ENCODE data around the gene GPR152.
A peak's percentile ranks its signal among the peaks of the same experiment; 100 is the strongest.
"Not testable (repeated sequence)": the region's sequence is repeated elsewhere in the genome, so short reads cannot be mapped to it uniquely, and the experiment has no call there.

Gene GPR152

GRCh38 chr11:67468759-67469507 lies 16.4 kb upstream of the GPR152 start, which contains the start of gene TMEM134:
Gene TMEM134, minus strand, starts transcription at chr11:67469251. Its CDS starts 59 bp downstream, at chr11:67469192.
- H3K27ac ChIP-seq (ENCODE audit: low read length): peak within 1 kb of the TSS; percentile 91
- no peaks in the 10 kb centered on the region for H3K27me3 ChIP-seq (ENCODE audit: low read depth, low read length)
- no peaks in the 10 kb centered on the region for H3K36me3 ChIP-seq (ENCODE audit: control insufficient read depth in 1 of 2, insufficient read depth in 2 of 2, low read length in 2 of 2)
- H3K4me1 ChIP-seq (ENCODE audit: control insufficient read depth in 1 of 2, insufficient read depth in 2 of 2, low read length in 2 of 2): peaks cover 3 to 32% of the 10 kb centered on the region in 2 donors
- H3K9me3 ChIP-seq (ENCODE audit: control insufficient read depth in 1 of 2, low read length in 2 of 2): no peaks in the 10 kb centered on the region
- peak within 1 kb of the TSS; percentile 80 to 85 for H3K4me3 ChIP-seq (ENCODE audit: low read depth in 1 of 2, low read length in 2 of 2)

- H3K27ac ChIP-seq (ENCODE audit: low read length): peak overlapping the region; percentile 84
- H3K4me1 ChIP-seq (ENCODE audit: control insufficient read depth in 1 of 2, insufficient read depth in 2 of 2, low read length in 2 of 2): peaks cover 6 to 36% of the 10 kb centered on the region in 2 donors
- no peaks in the 10 kb centered on the region for H3K36me3 ChIP-seq (ENCODE audit: control insufficient read depth in 1 of 2, insufficient read depth in 2 of 2, low read length in 2 of 2)
- no peaks in the 10 kb centered on the region for H3K27me3 ChIP-seq (ENCODE audit: low read depth, low read length)
- H3K4me3 ChIP-seq (ENCODE audit: low read depth in 1 of 2, low read length in 2 of 2): peak overlapping the region; percentile 77 to 85
- H3K9me3 ChIP-seq (ENCODE audit: control insufficient read depth in 1 of 2, low read length in 2 of 2): no peaks in the 10 kb centered on the region
Observed at GRCh38 chr11:67468456-67468758, 15.9 kb upstream of the GPR152 start.

- peaks cover 6 to 36% of the 10 kb centered on the region in 2 donors for H3K4me1 ChIP-seq (ENCODE audit: control insufficient read depth in 1 of 2, insufficient read depth in 2 of 2, low read length in 2 of 2)
- no peaks in the 10 kb centered on the region for H3K27me3 ChIP-seq (ENCODE audit: low read depth, low read length)
- peak overlapping the region; percentile 77 to 85 for H3K4me3 ChIP-seq (ENCODE audit: low read depth in 1 of 2, low read length in 2 of 2)
- H3K9me3 ChIP-seq (ENCODE audit: control insufficient read depth in 1 of 2, low read length in 2 of 2): no peaks in the 10 kb centered on the region
- peak overlapping the region; percentile 84 for H3K27ac ChIP-seq (ENCODE audit: low read length)
- H3K36me3 ChIP-seq (ENCODE audit: control insufficient read depth in 1 of 2, insufficient read depth in 2 of 2, low read length in 2 of 2): no peaks in the 10 kb centered on the region
Observed at GRCh38 chr11:67468056-67468455, 15.5 kb upstream of the GPR152 start.

- peaks cover 6 to 36% of the 10 kb centered on the region in 2 donors for H3K4me1 ChIP-seq (ENCODE audit: control insufficient read depth in 1 of 2, insufficient read depth in 2 of 2, low read length in 2 of 2)
- no peaks in the 10 kb centered on the region for H3K27me3 ChIP-seq (ENCODE audit: low read depth, low read length)
- peak overlapping the region; percentile 84 for H3K27ac ChIP-seq (ENCODE audit: low read length)
- no peak overlapping the region for H3K4me3 ChIP-seq (ENCODE audit: low read depth in 1 of 2, low read length in 2 of 2)
- H3K36me3 ChIP-seq (ENCODE audit: control insufficient read depth in 1 of 2, insufficient read depth in 2 of 2, low read length in 2 of 2): no peaks in the 10 kb centered on the region
- H3K9me3 ChIP-seq (ENCODE audit: control insufficient read depth in 1 of 2, low read length in 2 of 2): no peaks in the 10 kb centered on the region
Observed at GRCh38 chr11:67466962-67467771, 14.6 kb upstream of the GPR152 start.

GRCh38 chr11:67466367-67466766 lies 13.8 kb upstream of the GPR152 start:
- Histone ChIP-seq H3K4me3 (ENCODE audit: low read depth in 1 of 2, low read length in 2 of 2) (no peak overlapping the region), H3K36me3 (ENCODE audit: control insufficient read depth in 1 of 2, insufficient read depth in 2 of 2, low read length in 2 of 2) (no peaks in the 10 kb centered on the region), H3K27ac (ENCODE audit: low read length) (no peak overlapping the region), H3K4me1 (ENCODE audit: control insufficient read depth in 1 of 2, insufficient read depth in 2 of 2, low read length in 2 of 2) (peaks cover 6 to 36% of the 10 kb centered on the region in 2 donors), H3K27me3 (ENCODE audit: low read depth, low read length) (no peaks in the 10 kb centered on the region), H3K9me3 (ENCODE audit: control insufficient read depth in 1 of 2, low read length in 2 of 2) (no peaks in the 10 kb centered on the region)

GRCh38 chr11:67465530-67465929 lies 13.0 kb upstream of the GPR152 start:
- H3K36me3 ChIP-seq (ENCODE audit: control insufficient read depth in 1 of 2, insufficient read depth in 2 of 2, low read length in 2 of 2); H3K27ac ChIP-seq (ENCODE audit: low read length); H3K9me3 ChIP-seq (ENCODE audit: control insufficient read depth in 1 of 2, low read length in 2 of 2); H3K27me3 ChIP-seq (ENCODE audit: low read depth, low read length): not testable (repeated sequence)
- Histone ChIP-seq H3K4me3 (ENCODE audit: low read depth in 1 of 2, low read length in 2 of 2) (peak overlapping the region; percentile 64 to 65), H3K4me1 (ENCODE audit: control insufficient read depth in 1 of 2, insufficient read depth in 2 of 2, low read length in 2 of 2) (peaks cover 6 to 36% of the 10 kb centered on the region in 2 donors)

- peaks cover 6 to 36% of the 10 kb centered on the region in 2 donors for H3K4me1 ChIP-seq (ENCODE audit: control insufficient read depth in 1 of 2, insufficient read depth in 2 of 2, low read length in 2 of 2)
- no peaks in the 10 kb centered on the region for H3K9me3 ChIP-seq (ENCODE audit: control insufficient read depth in 1 of 2, low read length in 2 of 2)
- no peaks in the 10 kb centered on the region for H3K36me3 ChIP-seq (ENCODE audit: control insufficient read depth in 1 of 2, insufficient read depth in 2 of 2, low read length in 2 of 2)
- no peaks in the 10 kb centered on the region for H3K27me3 ChIP-seq (ENCODE audit: low read depth, low read length)
- peak overlapping the region; percentile 64 to 65 for H3K4me3 ChIP-seq (ENCODE audit: low read depth in 1 of 2, low read length in 2 of 2)
- peak overlapping the region; percentile 89 for H3K27ac ChIP-seq (ENCODE audit: low read length)
Observed at GRCh38 chr11:67465189-67465510, 12.6 kb upstream of the GPR152 start.

- Histone ChIP-seq H3K36me3 (ENCODE audit: control insufficient read depth in 1 of 2, insufficient read depth in 2 of 2, low read length in 2 of 2) (no peaks in the 10 kb centered on the region), H3K4me1 (ENCODE audit: control insufficient read depth in 1 of 2, insufficient read depth in 2 of 2, low read length in 2 of 2) (peaks cover 6 to 34% of the 10 kb centered on the region in 2 donors), H3K4me3 (ENCODE audit: low read depth in 1 of 2, low read length in 2 of 2) (peak overlapping the region; percentile 64 to 65), H3K9me3 (ENCODE audit: control insufficient read depth in 1 of 2, low read length in 2 of 2) (no peaks in the 10 kb centered on the region), H3K27ac (ENCODE audit: low read length) (peak overlapping the region; percentile 89), H3K27me3 (ENCODE audit: low read depth, low read length) (no peaks in the 10 kb centered on the region)
Observed at GRCh38 chr11:67464411-67465188, 12.1 kb upstream of the GPR152 start.

- H3K4me3 ChIP-seq (ENCODE audit: low read depth in 1 of 2, low read length in 2 of 2): peak overlapping the region; percentile 64 to 65
- H3K36me3 ChIP-seq (ENCODE audit: control insufficient read depth in 1 of 2, insufficient read depth in 2 of 2, low read length in 2 of 2): no peaks in the 10 kb centered on the region
- H3K27me3 ChIP-seq (ENCODE audit: low read depth, low read length): no peaks in the 10 kb centered on the region
- H3K4me1 ChIP-seq (ENCODE audit: control insufficient read depth in 1 of 2, insufficient read depth in 2 of 2, low read length in 2 of 2): peaks cover 6 to 33% of the 10 kb centered on the region in 2 donors
- H3K9me3 ChIP-seq (ENCODE audit: control insufficient read depth in 1 of 2, low read length in 2 of 2): no peaks in the 10 kb centered on the region
- peak overlapping the region; percentile 74 for H3K27ac ChIP-seq (ENCODE audit: low read length)
Observed at GRCh38 chr11:67463680-67464410, 11.3 kb upstream of the GPR152 start.

- Histone ChIP-seq H3K9me3 (ENCODE audit: control insufficient read depth in 1 of 2, low read length in 2 of 2) (no peaks in the 10 kb centered on the region), H3K4me1 (ENCODE audit: control insufficient read depth in 1 of 2, insufficient read depth in 2 of 2, low read length in 2 of 2) (peaks cover 5 to 31% of the 10 kb centered on the region in 2 donors), H3K4me3 (ENCODE audit: low read depth in 1 of 2, low read length in 2 of 2) (no peak overlapping the region), H3K27ac (ENCODE audit: low read length) (no peak overlapping the region), H3K36me3 (ENCODE audit: control insufficient read depth in 1 of 2, insufficient read depth in 2 of 2, low read length in 2 of 2) (no peaks in the 10 kb centered on the region), H3K27me3 (ENCODE audit: low read depth, low read length) (no peaks in the 10 kb centered on the region)
Observed at GRCh38 chr11:67463186-67463585, 10.7 kb upstream of the GPR152 start.

Measured in muscle layer of duodenum (tissue), 2 donors.